Epidermal melanocyte (primary cell): Measurements from ENCODE around the gene EXOC3L4.

ENCODE experiments used
- DNase-seq: peaks from one replicate; pipeline ENCODE4 v3.0.0; 2011; ENCODE audit warnings: low spot score; ENCODE audit not compliant: insufficient read length

EXOC3L4 gene

GRCh38 chr14:103121121-103121845 is 26.8 kb downstream of the EXOC3L4 start:
- DNase-seq: no peak

GRCh38 chr14:103121846-103122584 is 27.5 kb downstream of the EXOC3L4 start:
- DNase-seq: no peak

- DNase-seq: no peak
Measured at GRCh38 chr14:103122585-103122946, 28.0 kb downstream of the EXOC3L4 start.

GRCh38 chr14:103122947-103123633 is 28.6 kb downstream of the EXOC3L4 start, which contains the start of gene TNFAIP2:
TSS of gene TNFAIP2 (plus strand) at chr14:103123461. CDS start at chr14:103126458, 2,997 bp downstream.
- no peak for DNase-seq

- DNase-seq: no peak
Measured at GRCh38 chr14:103123634-103124500, 29.3 kb downstream of the EXOC3L4 start.

- DNase-seq: no peak
Measured at GRCh38 chr14:103124501-103125001, 30.0 kb downstream of the EXOC3L4 start.

GRCh38 chr14:103125098-103126070 is 30.9 kb downstream of the EXOC3L4 start:
- no peak for DNase-seq

- DNase-seq: no peak
Measured at GRCh38 chr14:103126088-103126872, 31.8 kb downstream of the EXOC3L4 start.

GRCh38 chr14:103126873-103127304 is 32.4 kb downstream of the EXOC3L4 start:
- DNase-seq: no peak

- no peak for DNase-seq
Measured at GRCh38 chr14:103127356-103127755, 32.8 kb downstream of the EXOC3L4 start.

- DNase-seq: no peak
Measured at GRCh38 chr14:103127861-103128598, 33.5 kb downstream of the EXOC3L4 start.

- DNase-seq: no peak
Measured at GRCh38 chr14:103128631-103129300, 34.2 kb downstream of the EXOC3L4 start.

GRCh38 chr14:103129301-103130016 is 34.9 kb downstream of the EXOC3L4 start:
- no peak for DNase-seq

GRCh38 chr14:103130017-103130764 is 35.7 kb downstream of the EXOC3L4 start:
- DNase-seq: no peak

GRCh38 chr14:103130965-103131364 is 36.4 kb downstream of the EXOC3L4 start:
- no peak for DNase-seq

GRCh38 chr14:103131580-103131979 is 37.1 kb downstream of the EXOC3L4 start:
- DNase-seq: no peak
